A673 (cell line): ENCODE data around the gene WIPF2. TPM values are rescaled to one million over a fixed set of nuclear protein-coding genes. Genes with fewer than 3 reads are reported as not detected.

ENCODE experiments used
- BruUV-seq: library from RNA; stranded (reverse); fragments of 400-500 nt; replicated peaks from 2 replicates; lab custom pipeline; 2021; lab: Mats Ljungman, UMichigan
- CTCF ChIA-PET: fragments of 300-600 bp; sonication (Branson Sonifier 250); formaldehyde crosslinking; loops from one replicate; lab custom pipeline; 2022; ENCODE audit warnings: antibody characterized with exemption; lab: Charles Lee
- POLR2A ChIA-PET: fragments of 300-600 bp; sonication (Branson Sonifier 250); formaldehyde crosslinking; loops from one replicate; lab custom pipeline; 2022; ENCODE audit warnings: antibody characterized with exemption; ENCODE audit not compliant: low non-redundant PET; lab: Charles Lee
- DNase-seq: peaks from one replicate; pipeline ENCODE4 v3.0.0-alpha.2; 2015; ENCODE audit warnings: low spot score
- H3K27ac ChIP-seq: fragments of 200-600 bp; sonication (generic); 2 replicates; pipeline ENCODE4 v1.5.1; 2016; ENCODE audit warnings: mixed run types, low read depth, mild to moderate bottlenecking, mixed read lengths, antibody characterized with exemption, low read length; ENCODE audit not compliant: poor library complexity, severe bottlenecking
- H3K27me3 ChIP-seq: fragments of 200-600 bp; sonication (generic); replicated peaks from 2 replicates; pipeline ENCODE4 v1.6.1; 2017; ENCODE audit warnings: mixed run types, low read depth, mild to moderate bottlenecking, mixed read lengths, antibody characterized with exemption, low read length; ENCODE audit not compliant: insufficient read depth, poor library complexity
- H3K36me3 ChIP-seq: fragments of 200-600 bp; sonication (generic); 2 replicates; pipeline ENCODE4 v1.6.1; 2016; ENCODE audit warnings: mixed run types, mild to moderate bottlenecking, mixed read lengths, antibody characterized with exemption, low read length; ENCODE audit not compliant: insufficient read depth, poor library complexity, severe bottlenecking
- H3K4me1 ChIP-seq: fragments of 200-600 bp; sonication (generic); 2 replicates; pipeline ENCODE4 v1.6.1; 2017; ENCODE audit warnings: mixed run types, mild to moderate bottlenecking, mixed read lengths, antibody characterized with exemption, low read length; ENCODE audit not compliant: insufficient read depth, poor library complexity, severe bottlenecking
- H3K4me3 ChIP-seq: fragments of 200-600 bp; sonication (generic); 2 replicates; pipeline ENCODE4 v1.5.1; 2016; ENCODE audit warnings: low read depth, mixed run types, mild to moderate bottlenecking, mixed read lengths, low read length; ENCODE audit not compliant: poor library complexity, severe bottlenecking
- H3K9me3 ChIP-seq: fragments of 200-600 bp; sonication (generic); 2 replicates; pipeline ENCODE4 v1.6.1; 2016; ENCODE audit warnings: mixed run types, low read depth, mild to moderate bottlenecking, mixed read lengths, antibody characterized with exemption, low read length; ENCODE audit not compliant: poor library complexity, severe bottlenecking
- CTCF ChIP-seq: fragments of 300-800, 200-600 bp; sonication (generic); conservative IDR thresholded peaks from 2 replicates; pipeline ENCODE4 v1.5.1; 2017; ENCODE audit warnings: low read depth, mild to moderate bottlenecking, antibody characterized with exemption, low read length, moderate library complexity, mixed read lengths
- EZH2 ChIP-seq: fragments of 200-600 bp; sonication (generic); IDR thresholded peaks from 2 replicates; pipeline ENCODE4 v1.6.1; 2017; ENCODE audit warnings: borderline replicate concordance, low read depth, mild to moderate bottlenecking, mixed read lengths, antibody characterized with exemption, low read length; ENCODE audit not compliant: poor library complexity, severe bottlenecking
- intact Hi-C: fragments of 100-400 bp; cut with micrococcal nuclease; formaldehyde crosslinking; loops from one replicate; pipeline ENCODE4 v1.10.0; 2022; ENCODE audit not compliant: unreplicated experiment
- total RNA-seq: library from RNA; stranded (reverse); gene quantifications from 2 replicates; pipeline ENCODE4 v1.2.3, GENCODE V29; 2021

The WIPF2 gene
- total RNA-seq, 1 experiment from 2014 or later, result 16.3 TPM

GRCh38 chr17:40178021-40178601 lies 41.0 kb upstream of the WIPF2 start:
- no TSS peak for BruUV-seq
- H3K27me3 ChIP-seq, result no peaks in the 10 kb centered on the region
- ChIA-PET CTCF (interaction anchor here (0.5 kb wide), 1 partner anchor 38 kb away, joined by 4 read pairs; the partner anchor contains the start of gene CASC3), POLR2A (interaction anchor here (0.6 to 0.7 kb wide), 2 partner anchors 15 to 16 kb away, joined by 5 to 7 read pairs; no protein-coding TSS in a partner anchor)
- H3K36me3 ChIP-seq, result no peaks in the 10 kb centered on the region
- peaks cover 13% of the 10 kb centered on the region for H3K4me1 ChIP-seq
- no peak overlapping the region for H3K27ac ChIP-seq
- H3K9me3 ChIP-seq, result no peaks in the 10 kb centered on the region
- intact Hi-C loops, result no loop called here
- no peak for DNase-seq
- peak overlapping the region; percentile 55 for H3K4me3 ChIP-seq
- TF ChIP-seq CTCF, result no peak
- no peak for TF ChIP-seq EZH2

DNA sequence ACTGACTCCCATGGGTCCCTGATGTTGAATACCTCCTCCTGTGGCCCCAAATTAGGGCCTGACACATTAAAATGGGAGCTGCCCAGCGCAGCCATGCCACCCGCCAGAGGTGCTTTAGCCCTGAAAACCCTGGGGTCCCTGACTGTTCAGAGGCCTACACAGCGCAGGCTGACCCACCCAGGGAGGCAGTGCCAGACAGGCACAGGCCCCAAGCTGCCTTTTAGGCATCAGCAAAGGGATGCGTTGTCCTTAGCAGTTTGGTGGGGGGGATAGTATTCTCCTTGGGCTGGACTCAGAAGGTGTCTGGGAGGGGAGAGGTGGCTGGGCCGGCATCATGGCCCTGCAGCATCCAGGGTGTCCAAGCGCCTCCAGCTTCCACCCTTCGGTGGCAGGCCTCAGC lies 40.4 kb upstream of the WIPF2 start:
- TF ChIP-seq EZH2 (no peak), CTCF (no peak)
- intact Hi-C loops, result no loop called here
- Histone ChIP-seq H3K4me3 (peak overlapping the region; percentile 55), H3K27ac (no peak overlapping the region), H3K4me1 (peaks cover 13% of the 10 kb centered on the region), H3K36me3 (no peaks in the 10 kb centered on the region), H3K9me3 (no peaks in the 10 kb centered on the region), H3K27me3 (no peaks in the 10 kb centered on the region)
- ChIA-PET CTCF (interaction anchor here (0.5 to 0.6 kb wide), 3 partner anchors 38 to 507 kb away, joined by 4 to 7 read pairs (median 4); partner anchors contain the start of gene CASC3), POLR2A (interaction anchor here (0.7 kb wide), 3 partner anchors 15 to 634 kb away, joined by 5 to 10 read pairs (median 8); no protein-coding TSS in a partner anchor)
- BruUV-seq, result no TSS peak
- no peak for DNase-seq

DNA sequence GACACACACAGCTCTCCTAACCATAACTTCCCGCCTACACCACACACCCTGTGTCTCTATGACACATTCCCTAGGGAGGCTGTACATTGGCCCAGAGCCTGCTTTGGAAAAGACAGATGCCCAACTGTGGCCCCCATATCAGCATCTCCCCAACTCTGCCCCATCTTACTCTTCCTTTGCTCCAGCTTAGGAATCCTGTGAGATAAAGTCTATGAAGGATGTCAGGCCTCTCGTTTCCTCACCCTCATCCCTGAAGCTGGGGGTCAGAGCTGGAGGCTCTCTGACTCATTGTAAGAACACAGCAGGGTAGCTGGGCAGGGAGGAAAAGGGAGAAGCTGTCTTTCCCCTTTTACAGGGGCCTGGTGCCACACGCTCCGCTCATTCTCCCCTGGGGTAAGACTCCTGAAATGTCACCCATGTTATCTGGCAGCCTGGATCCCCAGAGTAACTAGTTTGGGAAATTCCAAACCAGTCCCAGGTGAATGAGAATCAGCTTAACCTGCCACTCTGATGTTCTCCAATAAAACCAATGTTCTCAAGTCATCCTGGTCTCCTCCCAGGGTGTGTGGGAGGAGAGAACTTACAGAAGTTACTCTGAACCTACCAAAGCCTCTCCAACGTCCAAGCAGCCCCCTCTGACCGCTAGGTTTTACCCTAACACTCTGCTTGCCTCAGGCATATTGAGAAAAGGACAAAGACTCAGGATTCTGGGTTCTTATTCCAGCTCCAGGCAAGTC lies 39.0 kb upstream of the WIPF2 start:
- peak; percentile 68 for DNase-seq
- TF ChIP-seq EZH2 (no peak), CTCF (no peak)
- H3K27me3 ChIP-seq, result no peaks in the 10 kb centered on the region
- H3K27ac ChIP-seq, result peak overlapping the region; percentile 47
- no peaks in the 10 kb centered on the region for H3K36me3 ChIP-seq
- POLR2A ChIA-PET, result interaction anchor here (0.6 kb wide), 1 partner anchor 667 kb away, joined by 3 read pairs; no protein-coding TSS in a partner anchor
- CTCF ChIA-PET, result interaction anchor here (0.6 kb wide), 1 partner anchor 12 kb away, joined by 3 read pairs; no protein-coding TSS in a partner anchor
- no peaks in the 10 kb centered on the region for H3K9me3 ChIP-seq
- H3K4me1 ChIP-seq, result peaks cover 13% of the 10 kb centered on the region
- BruUV-seq, result TSS peak; percentile 22
- no peak overlapping the region for H3K4me3 ChIP-seq
- intact Hi-C loops, result no loop called here
